ENCODE results near the gene MMP3. TPM values are rescaled to one million over a fixed set of nuclear protein-coding genes. Genes with fewer than 3 reads are reported as not detected.
"Not testable (repeated sequence)": the region's sequence is repeated elsewhere in the genome, so short reads cannot be mapped to it uniquely, and the experiment has no call there.

Gene MMP3
- total RNA-seq, result not detected

- Histone ChIP-seq H3K4me1 (ENCODE audit: insufficient read depth, low read length) (no peaks in the 10 kb centered on the region), H3K4me3 (ENCODE audit: low read length) (no peak within 1 kb of the TSS), H3K9me3 (ENCODE audit: low read depth, low read length) (no peaks in the 10 kb centered on the region), H3K27me3 (ENCODE audit: insufficient read depth, low read length) (peaks cover 10% of the 10 kb centered on the region)
These were observed at the start of gene MMP3 for GRCh38 chr11:102843489-102843888. Gene MMP3 (minus strand): TSS chr11:102843609. CDS start chr11:102843546, 63 bp downstream.

- no peaks in the 10 kb centered on the region for H3K4me1 ChIP-seq (ENCODE audit: insufficient read depth, low read length)
- no peaks in the 10 kb centered on the region for H3K27me3 ChIP-seq (ENCODE audit: insufficient read depth, low read length)
- H3K4me3 ChIP-seq (ENCODE audit: low read length), result no peak overlapping the region
- H3K9me3 ChIP-seq (ENCODE audit: low read depth, low read length), result no peaks in the 10 kb centered on the region
These were observed 48.3 kb upstream of the MMP3 start for GRCh38 chr11:102891736-102892135.

DNA sequence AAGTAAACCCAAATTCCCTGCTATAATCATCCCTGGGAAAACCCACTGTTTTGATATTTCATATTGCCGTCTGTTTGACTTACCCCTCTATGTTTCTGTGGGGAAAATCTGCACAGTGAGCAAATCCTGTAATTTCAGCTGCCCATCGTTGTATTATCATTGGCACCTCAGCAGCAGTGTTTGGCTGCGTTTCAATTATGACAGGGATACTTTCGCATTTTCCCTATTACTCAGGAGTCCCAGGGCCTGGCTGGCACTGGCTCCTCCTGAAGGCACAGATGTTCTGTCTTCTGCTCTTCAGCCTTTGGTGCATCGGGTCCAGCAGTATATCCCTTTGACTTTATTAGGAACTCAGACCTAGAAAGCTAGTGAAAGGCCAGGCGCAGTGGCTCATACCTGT is 43.6 kb upstream of the MMP3 start:
- Histone ChIP-seq H3K27me3 (ENCODE audit: insufficient read depth, low read length) (no peaks in the 10 kb centered on the region), H3K9me3 (ENCODE audit: low read depth, low read length) (no peaks in the 10 kb centered on the region), H3K4me1 (ENCODE audit: insufficient read depth, low read length) (no peaks in the 10 kb centered on the region), H3K4me3 (ENCODE audit: low read length) (no peak overlapping the region)

GRCh38 chr11:102883141-102883540 is 39.7 kb upstream of the MMP3 start:
- Histone ChIP-seq H3K4me3 (ENCODE audit: low read length) (no peak overlapping the region), H3K27me3 (ENCODE audit: insufficient read depth, low read length) (no peaks in the 10 kb centered on the region), H3K9me3 (ENCODE audit: low read depth, low read length) (no peaks in the 10 kb centered on the region), H3K4me1 (ENCODE audit: insufficient read depth, low read length) (no peaks in the 10 kb centered on the region)

- Histone ChIP-seq H3K9me3 (ENCODE audit: low read depth, low read length) (no peaks in the 10 kb centered on the region), H3K27me3 (ENCODE audit: insufficient read depth, low read length) (no peaks in the 10 kb centered on the region), H3K4me1 (ENCODE audit: insufficient read depth, low read length) (no peaks in the 10 kb centered on the region), H3K4me3 (ENCODE audit: low read length) (no peak overlapping the region)
These were observed 39.1 kb upstream of the MMP3 start for GRCh38 chr11:102882389-102883024.

- Histone ChIP-seq H3K27me3 (ENCODE audit: insufficient read depth, low read length) (no peaks in the 10 kb centered on the region), H3K9me3 (ENCODE audit: low read depth, low read length) (no peaks in the 10 kb centered on the region), H3K4me1 (ENCODE audit: insufficient read depth, low read length) (no peaks in the 10 kb centered on the region), H3K4me3 (ENCODE audit: low read length) (no peak overlapping the region)
These were observed 36.4 kb upstream of the MMP3 start for GRCh38 chr11:102879801-102880200.

GRCh38 chr11:102878595-102878994 is 35.2 kb upstream of the MMP3 start:
- no peaks in the 10 kb centered on the region for H3K4me1 ChIP-seq (ENCODE audit: insufficient read depth, low read length)
- no peak overlapping the region for H3K4me3 ChIP-seq (ENCODE audit: low read length)
- no peaks in the 10 kb centered on the region for H3K9me3 ChIP-seq (ENCODE audit: low read depth, low read length)
- no peaks in the 10 kb centered on the region for H3K27me3 ChIP-seq (ENCODE audit: insufficient read depth, low read length)

DNA sequence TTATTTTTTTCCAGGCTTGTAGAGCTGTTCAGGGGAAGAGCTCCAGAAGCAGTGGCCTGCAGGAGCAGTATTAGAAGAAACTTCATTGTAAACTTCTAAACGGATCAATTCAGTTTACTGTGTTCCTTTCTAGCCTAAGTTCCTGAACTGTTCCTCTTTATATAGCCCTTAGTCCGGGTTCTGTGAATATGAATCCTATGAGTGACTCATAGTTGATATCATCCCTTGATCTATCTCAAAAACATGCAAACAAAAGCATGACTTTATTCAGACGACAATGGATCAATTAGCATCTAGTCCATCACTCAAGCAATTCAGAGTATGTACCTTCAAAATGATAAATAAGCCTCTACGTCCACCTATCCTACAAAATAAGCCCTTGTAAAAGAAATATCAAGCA is 31.4 kb upstream of the MMP3 start, which contains the start of gene MMP12:
TSS of gene MMP12 (minus strand) at position 131 of the 400 bp plus-strand sequence. CDS start at position 86, 45 bp downstream.
- no peaks in the 10 kb centered on the region for H3K4me1 ChIP-seq (ENCODE audit: insufficient read depth, low read length)
- H3K27me3 ChIP-seq (ENCODE audit: insufficient read depth, low read length), result no peaks in the 10 kb centered on the region
- no peaks in the 10 kb centered on the region for H3K9me3 ChIP-seq (ENCODE audit: low read depth, low read length)
- no peak within 1 kb of the TSS for H3K4me3 ChIP-seq (ENCODE audit: low read length)

- not testable (repeated sequence) for H3K4me1 ChIP-seq (ENCODE audit: insufficient read depth, low read length); H3K4me3 ChIP-seq (ENCODE audit: low read length); H3K9me3 ChIP-seq (ENCODE audit: low read depth, low read length); H3K27me3 ChIP-seq (ENCODE audit: insufficient read depth, low read length)
These were observed 26.1 kb upstream of the MMP3 start for GRCh38 chr11:102869354-102869964.

DNA sequence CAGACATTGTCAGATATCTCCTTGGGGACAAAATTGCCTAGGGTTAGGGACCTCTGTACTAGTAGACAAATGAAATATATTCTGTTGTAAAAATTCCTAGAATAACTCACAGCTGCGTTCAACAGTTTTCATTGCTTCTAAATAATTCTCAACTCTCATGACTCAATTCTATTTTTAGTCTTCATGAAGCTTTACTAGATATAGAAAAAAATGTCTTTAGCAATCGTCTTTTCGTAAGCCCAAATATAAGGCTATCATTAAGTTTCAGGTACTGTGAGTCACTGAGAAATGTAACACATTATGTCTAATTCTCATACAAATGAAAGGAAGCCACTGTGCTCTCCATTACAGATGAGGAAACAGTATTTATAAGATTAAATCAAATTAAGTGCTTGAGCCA is 24.9 kb upstream of the MMP3 start:
- Histone ChIP-seq H3K4me1 (ENCODE audit: insufficient read depth, low read length) (no peaks in the 10 kb centered on the region), H3K27me3 (ENCODE audit: insufficient read depth, low read length) (no peaks in the 10 kb centered on the region), H3K4me3 (ENCODE audit: low read length) (no peak overlapping the region), H3K9me3 (ENCODE audit: low read depth, low read length) (no peaks in the 10 kb centered on the region)

- Histone ChIP-seq H3K4me1 (ENCODE audit: insufficient read depth, low read length) (no peaks in the 10 kb centered on the region), H3K9me3 (ENCODE audit: low read depth, low read length) (no peaks in the 10 kb centered on the region), H3K4me3 (ENCODE audit: low read length) (no peak overlapping the region), H3K27me3 (ENCODE audit: insufficient read depth, low read length) (no peaks in the 10 kb centered on the region)
These were observed 21.3 kb upstream of the MMP3 start for GRCh38 chr11:102864724-102865123.

DNA sequence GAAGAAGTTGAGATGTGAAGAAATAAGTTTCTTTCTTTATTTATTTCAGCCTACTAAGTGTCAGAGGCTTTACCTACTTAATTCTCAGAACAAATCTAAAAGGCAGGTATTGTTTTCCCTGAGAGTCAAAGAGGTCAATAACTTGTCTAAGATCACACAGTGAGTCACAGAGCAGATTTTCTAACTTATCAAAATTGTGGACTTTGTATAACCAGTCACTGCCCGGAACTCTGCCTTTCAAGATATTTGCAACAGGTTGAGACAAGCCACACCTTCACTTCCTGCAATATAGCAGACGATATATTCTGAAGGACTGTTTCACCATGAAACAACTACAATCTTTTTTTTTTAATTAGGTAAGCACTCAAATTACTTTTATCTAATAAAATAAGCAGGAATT is 10.5 kb upstream of the MMP3 start:
- no peaks in the 10 kb centered on the region for H3K9me3 ChIP-seq (ENCODE audit: low read depth, low read length)
- H3K27me3 ChIP-seq (ENCODE audit: insufficient read depth, low read length), result peaks cover 3% of the 10 kb centered on the region
- no peaks in the 10 kb centered on the region for H3K4me1 ChIP-seq (ENCODE audit: insufficient read depth, low read length)
- H3K4me3 ChIP-seq (ENCODE audit: low read length), result no peak overlapping the region

GRCh38 chr11:102853055-102853454 is 9.6 kb upstream of the MMP3 start:
- no peaks in the 10 kb centered on the region for H3K4me1 ChIP-seq (ENCODE audit: insufficient read depth, low read length)
- H3K4me3 ChIP-seq (ENCODE audit: low read length), result no peak overlapping the region
- H3K27me3 ChIP-seq (ENCODE audit: insufficient read depth, low read length), result peaks cover 3% of the 10 kb centered on the region
- H3K9me3 ChIP-seq (ENCODE audit: low read depth, low read length), result no peaks in the 10 kb centered on the region

GRCh38 chr11:102850973-102851745 is 7.8 kb upstream of the MMP3 start:
- H3K9me3 ChIP-seq (ENCODE audit: low read depth, low read length), result no peaks in the 10 kb centered on the region
- H3K27me3 ChIP-seq (ENCODE audit: insufficient read depth, low read length), result peaks cover 3% of the 10 kb centered on the region
- no peaks in the 10 kb centered on the region for H3K4me1 ChIP-seq (ENCODE audit: insufficient read depth, low read length)
- H3K4me3 ChIP-seq (ENCODE audit: low read length), result no peak overlapping the region

DNA sequence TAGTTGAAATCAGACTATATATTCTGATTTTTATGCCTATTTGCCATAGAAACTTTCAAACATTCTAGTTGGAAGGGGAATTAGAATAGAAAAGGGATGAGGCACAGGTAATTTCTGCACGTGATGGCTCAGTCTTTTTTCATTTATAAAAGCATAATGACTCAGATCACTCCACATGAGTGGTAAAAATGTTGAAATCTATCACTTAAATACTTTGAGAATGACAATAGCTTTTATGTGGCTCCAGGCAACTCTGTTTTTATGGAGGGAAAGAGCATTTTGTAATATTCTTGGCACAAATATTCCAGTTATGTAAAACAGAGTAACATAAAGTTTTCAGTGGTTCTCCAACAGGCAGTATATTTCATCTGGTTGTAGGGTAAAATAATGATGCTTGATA is 5.9 kb upstream of the MMP3 start:
- H3K27me3 ChIP-seq (ENCODE audit: insufficient read depth, low read length), result peaks cover 3% of the 10 kb centered on the region
- no peaks in the 10 kb centered on the region for H3K4me1 ChIP-seq (ENCODE audit: insufficient read depth, low read length)
- no peaks in the 10 kb centered on the region for H3K9me3 ChIP-seq (ENCODE audit: low read depth, low read length)
- H3K4me3 ChIP-seq (ENCODE audit: low read length), result no peak overlapping the region
